HFFc6 (cell line): ENCODE data around the gene SLC27A5. TPM values are rescaled to one million over a fixed set of nuclear protein-coding genes. Genes with fewer than 3 reads are reported as not detected.

Experiments
- microRNA-seq: library from miRNA; unstranded; fragments of <30 nt; microRNA quantifications from one replicate; pipeline ENCODE4, GENCODE V29; 2019
- total RNA-seq, 6 experiments: library from RNA; stranded (reverse); fragmentation: NEBNext Ultra II Directional; extraction: Animal tissue kit (Norgen Biotek cat#: 25700); gene quantifications; 2 replicates in 1 of 6; 3 replicates in 5 of 6; pipeline ENCODE4 v1.2.3, GENCODE V29; 2021

SLC27A5 gene
- total RNA-seq, 6 experiments from 2014 or later = 2.0 to 5.7 (median 2.6) TPM

Small RNAs within 50 kb of the gene (microRNA-seq; reads per million reads assigned to microRNA genes)
- 2.3 reads per million for gene MIR6807

Other genes with a start within 250 kb of the SLC27A5 start
- 1 to 10 TPM; 3.4 to 4.5 (median 4.1) TPM for gene ZNF8, start 233.0 kb downstream of the SLC27A5 start, total RNA-seq
- gene ERVK3-1, start 206.6 kb downstream of the SLC27A5 start, total RNA-seq = 10 to 100 TPM; 24.0 to 31.2 (median 28.2) TPM
- gene ZSCAN22, start 185.0 kb downstream of the SLC27A5 start, total RNA-seq = 1 to 10 TPM; 2.5 to 3.0 (median 2.8) TPM
- 10 to 100 TPM; 21.2 to 36.9 (median 25.4) TPM for gene A1BG, start 158.5 kb downstream of the SLC27A5 start, total RNA-seq
- under 1 TPM; 0.16 to 0.35 (median 0.27) TPM for gene ZNF497, start 149.2 kb downstream of the SLC27A5 start, total RNA-seq
- gene ZNF837, start 131.0 kb downstream of the SLC27A5 start, total RNA-seq = 1 to 10 TPM in 2 of 6 experiments, under 1 TPM in 4; 0.63 to 1.3 (median 0.75) TPM
- gene RPS5, start 124.7 kb downstream of the SLC27A5 start, total RNA-seq = 1,000 to 10,000 TPM in 4 of 6 experiments, 100 to 1,000 TPM in 2; 958 to 1,072 (median 1,017) TPM
- under 1 TPM in 2 of 6 experiments, not detected in 4; 0.26 to 0.39 TPM for gene RNF225, start 116.3 kb downstream of the SLC27A5 start, total RNA-seq
- 10 to 100 TPM; 13.3 to 15.0 (median 14.0) TPM for gene ZNF584, start 103.3 kb downstream of the SLC27A5 start, total RNA-seq
- gene ZNF132, start 71.8 kb downstream of the SLC27A5 start, total RNA-seq = 1 to 10 TPM; 4.0 to 5.2 (median 4.5) TPM
- gene ZNF324B, start 60.4 kb downstream of the SLC27A5 start, total RNA-seq = 1 to 10 TPM; 3.8 to 5.9 (median 4.7) TPM
- gene ZNF324, start 44.9 kb downstream of the SLC27A5 start, total RNA-seq = 1 to 10 TPM; 5.6 to 7.5 (median 6.8) TPM
- gene ZNF446, start 35.6 kb downstream of the SLC27A5 start, total RNA-seq = 1 to 10 TPM; 5.7 to 6.9 (median 6.2) TPM
- 10 to 100 TPM; 15.0 to 17.4 (median 16.7) TPM for gene ZBTB45, start 7.8 kb upstream of the SLC27A5 start, total RNA-seq
- 100 to 1,000 TPM; 376 to 529 (median 445) TPM for gene TRIM28, start 32.1 kb upstream of the SLC27A5 start, total RNA-seq
- gene CHMP2A, start 43.1 kb upstream of the SLC27A5 start, total RNA-seq = 100 to 1,000 TPM; 100 to 126 (median 120) TPM
- 100 to 1,000 TPM in 5 of 6 experiments, 10 to 100 TPM in 1; 91.5 to 114 (median 106) TPM for gene UBE2M, start 46.6 kb upstream of the SLC27A5 start, total RNA-seq
- 10 to 100 TPM in 3 of 6 experiments, 1 to 10 TPM in 3; 8.3 to 12.4 (median 9.3) TPM for gene MZF1, start 61.3 kb upstream of the SLC27A5 start, total RNA-seq